Adipose tissue (tissue), 3 donors: Measurements from ENCODE around the gene ZFYVE9. TPM values are rescaled to one million over a fixed set of nuclear protein-coding genes. Genes with fewer than 3 reads are reported as not detected.

Source experiments
- H3K27ac ChIP-seq: one replicate; pipeline ENCODE4 v1.5.1; 2013; ENCODE audit warnings: low read depth, low read length
- WGBS, 3 donors: extraction: QIAGEN DNeasy Blood & Tissue Kit; methylation state at CpG; one replicate each; pipeline ENCODE4 v1.1.7; 2013; 5-methylcytosine and 5-hydroxymethylcytosine counted together
- polyA plus RNA-seq, 3 donors: library from polyadenylated mRNA; stranded (reverse); fragments of 200-250 nt; gene quantifications; one replicate each; pipeline ENCODE4 v1.2.3, GENCODE V29; 2013
- donor health status: healthy with polysubstance abuse.
- donor health status: Bipolar disorder and iron deficiency.
- donor health status: healthy.

Gene ZFYVE9
- polyA plus RNA-seq, 3 donors, result 7.4 to 13.4 (median 10.1) TPM

DNA sequence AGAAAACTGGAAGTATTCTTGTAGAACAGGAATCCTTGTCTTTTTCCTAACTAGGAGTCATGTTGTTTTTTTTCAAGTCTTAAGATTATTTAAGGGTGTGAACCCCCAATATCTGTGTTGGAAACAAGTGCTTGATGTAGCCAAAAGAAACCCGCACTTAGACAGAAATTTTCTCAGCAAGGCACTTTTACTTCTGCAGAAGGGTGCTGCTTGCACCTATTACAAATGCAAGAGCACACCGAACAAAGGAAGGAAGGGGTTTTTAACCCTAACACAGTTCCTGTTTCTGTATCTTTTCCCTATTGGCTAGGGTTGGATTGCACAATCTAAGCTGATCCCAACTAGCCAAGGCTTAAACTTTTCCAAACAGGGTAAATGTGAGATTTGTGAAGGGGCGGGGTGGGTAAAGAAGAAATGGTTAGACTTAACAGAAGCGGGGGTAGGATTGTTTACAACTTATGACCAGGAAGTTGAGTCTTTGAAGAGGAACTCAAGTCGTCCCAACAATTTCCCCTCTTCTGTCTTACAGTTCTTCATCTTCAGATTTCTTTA, 75.1 kb downstream of the ZFYVE9 start:
- 87 to 98% (median 90%) methylated on average over 5 of the region's 5 CpGs for WGBS, 3 donors
- H3K27ac ChIP-seq, result no peak overlapping the region

DNA sequence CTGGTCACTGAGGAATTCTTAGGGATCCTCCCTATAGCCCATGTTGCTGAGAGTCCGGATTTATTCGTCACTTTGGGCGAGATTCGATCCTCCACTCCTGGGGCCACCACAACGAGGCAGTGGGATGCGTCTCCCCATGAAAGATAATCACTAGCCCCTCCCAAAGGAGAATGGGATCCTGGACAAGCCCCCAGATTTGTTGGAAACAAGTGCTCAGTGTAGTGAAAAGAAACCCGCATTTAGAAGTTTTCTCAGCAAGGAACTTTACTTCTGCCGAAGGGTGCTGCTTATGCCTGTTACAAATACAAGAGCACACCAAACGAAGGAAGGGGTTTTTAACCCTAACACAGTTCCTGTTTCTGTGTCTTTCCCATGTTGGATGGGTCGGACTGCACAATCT, 83.3 kb downstream of the ZFYVE9 start:
- WGBS, 3 donors, result 93 to 96% (median 95%) methylated on average over 10 of the region's 10 CpGs
- no peak overlapping the region for H3K27ac ChIP-seq

DNA sequence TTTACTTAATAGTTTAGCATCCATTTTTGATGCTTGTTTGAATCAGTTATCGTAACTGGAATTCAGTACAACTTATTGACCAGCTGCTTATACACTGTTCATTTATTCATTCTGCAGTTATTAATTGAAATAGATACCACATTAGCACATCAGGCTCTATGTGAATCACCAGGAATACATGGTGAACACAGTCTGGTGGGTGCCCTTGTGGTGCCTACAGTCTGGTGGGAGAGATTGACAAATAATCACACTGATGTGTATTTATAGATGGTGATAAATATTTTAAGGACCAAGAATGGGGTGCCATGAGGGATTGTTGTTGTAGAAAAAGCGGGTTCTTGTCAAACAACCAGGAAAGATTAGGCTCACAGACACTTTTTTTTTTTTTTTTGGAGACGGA, 87.6 kb downstream of the ZFYVE9 start:
- 95 to 98% (median 96%) methylated on average over 2 to 3 of the region's 3 CpGs for WGBS, 3 donors
- no peak overlapping the region for H3K27ac ChIP-seq

DNA sequence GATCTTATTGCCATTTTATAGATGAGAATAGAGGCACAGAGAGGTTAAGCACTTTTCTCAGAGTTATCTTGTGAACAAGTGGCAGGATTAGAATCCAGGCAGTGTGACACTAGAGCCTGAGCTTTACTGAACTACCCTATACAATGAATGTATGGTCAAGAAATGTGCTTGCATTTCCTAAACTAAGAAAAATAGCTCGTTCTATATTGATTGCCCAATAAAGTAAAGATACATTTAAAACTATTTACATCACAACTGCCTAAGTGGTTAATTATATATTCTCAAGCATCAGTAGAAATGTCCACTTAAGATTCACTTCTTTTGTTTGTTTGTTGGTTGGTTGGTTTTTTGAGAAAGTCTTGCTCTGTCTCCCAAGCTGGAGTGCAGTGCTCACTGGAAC, 91.6 kb downstream of the ZFYVE9 start:
- 92 to 97% (median 94%) methylated on average over 1 of the region's 1 CpG for WGBS, 3 donors

DNA sequence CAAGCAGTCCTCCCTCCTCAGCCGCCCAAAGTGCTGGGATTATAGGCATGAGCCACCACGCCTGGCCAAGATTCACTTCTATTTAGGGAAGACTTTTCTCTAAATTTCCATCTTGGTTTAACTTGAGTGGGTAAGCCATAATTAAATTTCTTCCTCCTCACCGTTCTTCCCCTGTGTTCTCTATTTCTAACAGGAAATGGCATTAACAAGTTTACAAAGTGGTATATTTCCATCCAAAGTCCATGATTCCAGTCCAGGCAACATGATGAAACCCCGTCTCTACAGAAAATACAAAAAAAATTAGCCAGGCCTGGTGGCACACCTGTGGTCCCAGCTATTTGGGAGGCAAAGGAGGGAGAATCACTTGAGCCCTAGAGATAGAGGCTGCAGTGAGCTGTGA, 92.1 kb downstream of the ZFYVE9 start:
- WGBS, 3 donors, result 86 to 96% (median 90%) methylated on average over 4 of the region's 4 CpGs
- H3K27ac ChIP-seq, result no peak overlapping the region

More for the DNA sequence above, 91.6 kb downstream of the ZFYVE9 start:
- no peak overlapping the region for H3K27ac ChIP-seq

DNA sequence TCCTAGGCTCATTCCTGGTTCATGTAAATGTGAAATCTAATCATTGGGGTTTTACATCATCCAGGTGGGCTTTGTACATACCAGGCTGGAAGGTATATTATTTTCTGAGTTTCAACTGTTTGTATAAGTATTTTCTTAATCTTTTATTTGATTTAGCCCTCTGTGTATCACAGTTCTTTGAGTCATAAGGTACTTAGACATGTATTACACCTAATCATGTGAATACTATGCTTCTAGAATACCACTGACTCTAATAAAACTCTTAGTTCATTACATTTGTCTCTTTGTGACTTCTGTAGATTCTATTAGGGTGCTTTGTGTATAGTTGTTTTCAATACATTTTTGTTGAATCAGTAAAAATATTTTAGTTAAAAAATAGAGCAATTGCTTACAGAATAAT, 92.8 kb downstream of the ZFYVE9 start:
- H3K27ac ChIP-seq, result no peak overlapping the region

DNA sequence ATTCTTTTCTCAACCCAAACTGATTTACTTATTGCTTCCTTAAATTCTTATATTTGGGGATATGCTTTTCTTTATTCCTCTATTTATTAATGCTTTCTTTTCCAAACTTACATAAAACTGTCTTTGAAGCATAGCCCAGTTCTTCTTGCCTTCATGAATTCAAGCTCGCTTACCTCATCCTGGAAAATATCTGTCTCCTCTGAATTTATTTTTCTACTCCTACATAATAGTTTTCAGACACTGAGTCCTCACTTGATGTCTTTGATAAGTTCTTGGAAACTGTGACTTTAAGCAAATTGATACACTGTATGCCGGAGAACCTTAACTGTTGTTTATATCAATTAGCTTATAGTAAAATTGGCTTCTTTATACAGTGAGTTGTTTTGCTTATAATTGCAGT, 93.8 kb downstream of the ZFYVE9 start:
- WGBS, 3 donors, result 73 to 87% (median 83%) methylated on average over 2 of the region's 2 CpGs
- H3K27ac ChIP-seq, result no peak overlapping the region

DNA sequence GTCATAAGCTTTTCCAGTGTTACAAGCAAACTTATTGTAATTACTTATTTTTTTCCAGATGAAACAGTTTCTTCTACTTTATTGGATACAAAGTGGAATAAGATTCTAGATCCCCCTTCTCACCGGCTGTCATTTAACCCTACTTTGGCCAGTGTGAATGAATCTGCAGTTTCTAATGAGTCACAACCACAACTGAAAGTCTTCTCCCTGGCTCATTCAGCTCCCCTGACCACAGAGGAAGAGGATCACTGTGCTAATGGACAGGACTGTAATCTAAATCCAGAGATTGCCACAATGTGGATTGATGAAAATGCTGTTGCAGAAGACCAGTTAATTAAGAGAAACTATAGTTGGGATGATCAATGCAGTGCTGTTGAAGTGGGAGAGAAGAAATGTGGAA, 95.5 kb downstream of the ZFYVE9 start:
- no peak overlapping the region for H3K27ac ChIP-seq
- 55 to 85% (median 61%) methylated on average over 1 of the region's 1 CpG for WGBS, 3 donors

DNA sequence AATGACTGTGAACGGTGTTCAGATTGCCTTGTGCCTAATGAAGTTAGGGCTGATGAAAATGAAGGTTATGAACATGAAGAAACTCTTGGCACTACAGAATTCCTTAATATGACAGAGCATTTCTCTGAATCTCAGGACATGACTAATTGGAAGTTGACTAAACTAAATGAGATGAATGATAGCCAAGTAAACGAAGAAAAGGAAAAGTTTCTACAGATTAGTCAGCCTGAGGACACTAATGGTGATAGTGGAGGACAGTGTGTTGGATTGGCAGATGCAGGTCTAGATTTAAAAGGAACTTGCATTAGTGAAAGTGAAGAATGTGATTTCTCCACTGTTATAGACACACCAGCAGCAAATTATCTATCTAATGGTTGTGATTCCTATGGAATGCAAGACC, 96.6 kb downstream of the ZFYVE9 start:
- no peak overlapping the region for H3K27ac ChIP-seq
- 77 to 80% (median 78%) methylated on average over 2 of the region's 2 CpGs for WGBS, 3 donors

DNA sequence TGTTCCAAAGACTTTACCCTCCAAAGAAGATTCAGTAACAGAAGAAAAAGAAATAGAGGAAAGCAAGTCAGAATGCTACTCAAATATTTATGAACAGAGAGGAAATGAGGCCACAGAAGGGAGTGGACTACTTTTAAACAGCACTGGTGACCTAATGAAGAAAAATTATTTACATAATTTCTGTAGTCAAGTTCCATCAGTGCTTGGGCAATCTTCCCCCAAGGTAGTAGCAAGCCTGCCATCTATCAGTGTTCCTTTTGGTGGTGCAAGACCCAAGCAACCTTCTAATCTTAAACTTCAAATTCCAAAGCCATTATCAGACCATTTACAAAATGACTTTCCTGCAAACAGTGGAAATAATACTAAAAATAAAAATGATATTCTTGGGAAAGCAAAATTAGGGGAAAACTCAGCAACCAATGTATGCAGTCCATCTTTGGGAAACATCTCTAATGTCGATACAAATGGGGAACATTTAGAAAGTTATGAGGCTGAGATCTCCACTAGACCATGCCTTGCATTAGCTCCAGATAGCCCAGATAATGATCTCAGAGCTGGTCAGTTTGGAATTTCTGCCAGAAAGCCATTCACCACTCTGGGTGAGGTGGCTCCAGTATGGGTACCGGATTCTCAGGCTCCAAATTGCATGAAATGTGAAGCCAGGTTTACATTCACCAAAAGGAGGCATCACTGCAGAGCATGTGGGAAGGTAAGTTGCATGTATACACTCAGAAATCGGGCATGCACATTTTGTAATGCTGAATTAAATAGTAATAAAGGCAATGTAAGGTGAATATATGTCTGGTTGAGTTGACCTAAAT, 97.2 kb downstream of the ZFYVE9 start:
- H3K27ac ChIP-seq, result no peak overlapping the region
- 85 to 99% (median 92%) methylated on average over 3 of the region's 3 CpGs for WGBS, 3 donors

DNA sequence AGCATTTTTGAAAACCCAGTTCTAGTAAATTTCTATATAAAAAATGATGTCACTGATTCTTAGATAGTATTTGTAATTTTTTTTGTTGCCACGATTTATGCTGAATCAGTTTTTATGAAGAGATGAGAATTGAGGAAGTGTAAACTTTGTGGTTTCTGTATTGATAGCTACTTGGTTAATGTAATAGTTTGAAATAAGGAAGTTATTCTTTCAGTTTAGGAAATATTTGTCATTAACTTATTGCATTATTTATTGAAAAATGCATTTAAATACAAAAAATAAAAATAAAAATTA, 97.8 kb downstream of the ZFYVE9 start:
- no peak overlapping the region for H3K27ac ChIP-seq
- WGBS, 3 donors, result 38 to 61% (median 43%) methylated on average over 1 of the region's 1 CpG

DNA sequence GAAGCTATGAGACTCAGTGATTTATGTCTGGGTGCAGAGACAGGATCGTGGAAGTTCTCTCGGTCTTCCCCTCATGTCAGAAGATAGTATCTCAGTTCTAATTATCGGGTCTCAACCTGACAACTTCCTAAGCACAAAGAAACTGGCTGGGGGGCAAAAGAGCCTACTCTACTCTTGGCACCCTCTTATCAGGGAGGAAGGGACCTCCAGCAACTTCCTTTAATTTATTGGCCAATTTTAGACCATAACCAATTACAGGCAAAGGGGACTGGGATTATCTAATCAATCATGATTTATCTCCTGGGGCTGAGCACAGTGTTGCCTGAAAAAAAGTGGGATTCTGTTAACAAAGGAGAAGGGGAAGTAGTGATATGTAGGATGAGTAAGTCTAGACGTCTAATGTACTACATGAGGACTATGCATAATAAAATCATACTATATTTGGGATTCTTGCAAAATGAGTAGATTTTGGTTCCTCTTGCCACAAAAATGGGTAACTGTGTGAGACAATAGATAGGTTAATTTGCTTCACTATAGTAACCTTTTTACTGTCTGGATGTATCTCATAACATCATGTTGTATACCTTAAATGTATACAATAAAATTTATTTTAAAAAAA, 98.8 kb downstream of the ZFYVE9 start:
- WGBS, 3 donors, result 35 to 73% (median 44%) methylated on average over 4 of the region's 4 CpGs
- H3K27ac ChIP-seq, result no peak overlapping the region

DNA sequence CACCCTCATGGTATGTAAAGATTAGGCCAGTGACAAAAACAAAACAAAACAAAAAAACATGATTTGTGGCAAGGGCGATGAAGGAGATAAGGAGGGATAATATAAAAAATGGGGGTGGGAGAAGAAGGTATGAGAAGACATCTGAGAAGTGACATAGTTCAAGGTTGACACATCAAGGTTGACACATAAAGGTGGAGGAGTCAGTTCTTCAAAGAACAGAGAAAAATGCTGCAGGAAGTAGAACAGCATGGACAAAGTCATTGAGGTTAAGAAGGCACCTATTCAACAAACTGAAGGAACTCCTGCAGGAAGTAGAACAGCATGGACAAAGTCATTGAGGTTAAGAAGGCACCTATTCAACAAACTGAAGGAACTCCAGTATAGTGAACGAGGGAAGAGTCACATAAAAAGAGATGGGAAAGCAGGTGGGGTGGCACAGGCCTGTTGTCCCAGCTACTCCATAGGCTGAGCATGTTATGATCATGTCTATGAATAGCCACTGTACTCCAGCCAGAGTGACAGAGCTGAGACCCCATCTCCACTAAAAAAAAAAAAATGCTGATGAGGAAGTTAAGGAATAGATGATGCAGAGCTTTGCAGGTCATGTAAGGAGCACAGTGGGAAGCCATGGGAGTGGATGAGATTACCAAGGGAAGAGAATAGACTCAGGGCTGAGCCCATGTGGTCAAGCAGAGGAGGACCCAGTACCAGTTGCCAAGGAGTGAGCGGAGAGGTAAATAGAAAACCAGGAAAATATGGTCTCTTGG, 101.5 kb downstream of the ZFYVE9 start:
- 93 to 98% (median 96%) methylated on average over 3 of the region's 3 CpGs for WGBS, 3 donors
- H3K27ac ChIP-seq, result no peak overlapping the region

DNA sequence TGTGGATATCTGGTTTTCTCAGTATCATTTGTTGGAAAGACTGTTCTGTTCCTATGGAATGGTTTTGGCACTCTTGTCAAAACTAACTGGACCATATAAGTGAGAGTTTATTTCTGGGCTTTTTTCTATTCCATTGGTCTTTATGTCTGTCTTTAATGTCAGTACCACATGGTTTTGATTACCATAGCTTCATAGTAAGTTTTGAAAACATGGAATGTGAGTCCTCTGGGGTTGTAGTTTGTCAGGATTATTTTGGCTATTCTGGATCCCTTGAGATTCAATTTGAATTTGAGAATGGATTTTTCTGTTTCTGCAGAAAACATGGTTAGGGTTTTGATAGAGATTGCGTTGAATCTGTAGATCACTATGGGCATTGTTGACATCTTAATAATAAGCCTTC, 107.9 kb downstream of the ZFYVE9 start:
- WGBS, 3 donors, result 100% methylated on average over 1 of the region's 1 CpG
- H3K27ac ChIP-seq, result no peak overlapping the region

DNA sequence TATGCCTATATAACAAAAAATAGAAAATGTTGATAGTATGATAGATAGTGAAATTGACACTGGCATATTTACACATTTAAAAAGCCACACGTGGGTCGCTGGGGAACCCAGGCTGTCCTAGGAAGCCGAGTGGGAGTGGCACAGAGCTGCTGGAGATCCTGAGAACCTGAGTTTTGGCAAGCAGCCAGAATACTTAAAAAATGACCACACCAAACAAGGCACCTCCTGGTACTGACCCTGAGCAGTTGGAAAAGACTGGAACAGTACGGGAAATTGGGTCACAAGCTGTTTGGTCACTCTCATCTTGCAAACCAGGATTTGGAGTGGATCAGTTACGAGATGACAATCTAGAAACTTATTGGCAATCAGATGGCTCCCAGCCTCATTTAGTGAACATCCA, 111.5 kb downstream of the ZFYVE9 start:
- 58 to 84% (median 80%) methylated on average over 5 of the region's 5 CpGs for WGBS, 3 donors
- no peak overlapping the region for H3K27ac ChIP-seq

DNA sequence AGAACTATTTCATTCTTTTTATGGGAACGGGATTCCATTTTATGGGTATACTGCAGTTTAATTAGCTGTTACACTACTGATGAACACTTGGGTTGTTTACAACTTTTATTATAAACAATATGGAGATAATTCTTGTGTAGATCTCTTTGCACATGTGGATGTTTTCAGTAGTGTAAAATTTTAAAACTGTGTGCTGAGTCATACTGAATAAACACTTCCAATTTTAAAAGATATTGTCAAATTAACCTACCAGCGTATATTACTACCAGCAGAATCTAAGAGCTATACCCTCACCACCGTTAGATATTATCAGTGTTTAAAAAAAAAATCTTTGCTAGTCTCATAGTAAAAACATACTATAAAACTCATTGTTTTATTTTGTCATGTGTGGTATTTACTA, 118.0 kb downstream of the ZFYVE9 start:
- H3K27ac ChIP-seq, result no peak overlapping the region
- 95 to 97% (median 97%) methylated on average over 3 of the region's 3 CpGs for WGBS, 3 donors

DNA sequence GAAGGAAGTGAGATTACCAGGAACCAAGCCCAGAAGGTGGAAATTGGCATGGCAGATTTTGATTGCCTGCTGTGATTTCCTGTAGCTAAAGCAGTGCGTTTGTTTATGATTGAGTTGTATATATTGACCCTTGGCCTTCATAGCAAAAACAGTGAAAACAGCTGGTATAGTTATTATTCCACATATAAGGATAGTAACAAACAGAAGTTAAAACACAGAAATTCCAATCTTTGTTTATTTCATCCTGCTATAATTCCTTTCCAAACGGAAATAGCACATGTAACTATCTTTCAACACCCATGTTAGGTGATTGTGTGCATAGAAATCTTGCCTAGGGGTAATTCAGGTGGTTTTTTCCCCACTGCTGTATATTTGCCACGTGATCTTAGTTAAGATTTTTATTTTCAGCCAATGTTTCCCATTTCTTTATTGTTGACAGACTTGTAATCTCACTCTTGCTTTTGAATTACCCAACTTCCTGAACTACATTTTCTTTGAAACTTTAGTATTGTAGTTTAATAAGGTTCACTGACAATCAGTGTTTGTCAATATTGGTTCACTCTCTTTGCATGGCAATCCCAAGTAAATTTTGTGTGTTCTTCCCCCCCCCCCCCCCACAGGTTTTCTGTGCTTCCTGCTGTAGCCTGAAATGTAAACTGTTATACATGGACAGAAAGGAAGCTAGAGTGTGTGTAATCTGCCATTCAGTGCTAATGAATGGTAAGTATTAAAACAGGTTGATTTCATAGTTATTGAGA, 121.4 kb downstream of the ZFYVE9 start:
- 34 to 59% (median 55%) methylated on average over 3 of the region's 3 CpGs for WGBS, 3 donors
- no peak overlapping the region for H3K27ac ChIP-seq

DNA sequence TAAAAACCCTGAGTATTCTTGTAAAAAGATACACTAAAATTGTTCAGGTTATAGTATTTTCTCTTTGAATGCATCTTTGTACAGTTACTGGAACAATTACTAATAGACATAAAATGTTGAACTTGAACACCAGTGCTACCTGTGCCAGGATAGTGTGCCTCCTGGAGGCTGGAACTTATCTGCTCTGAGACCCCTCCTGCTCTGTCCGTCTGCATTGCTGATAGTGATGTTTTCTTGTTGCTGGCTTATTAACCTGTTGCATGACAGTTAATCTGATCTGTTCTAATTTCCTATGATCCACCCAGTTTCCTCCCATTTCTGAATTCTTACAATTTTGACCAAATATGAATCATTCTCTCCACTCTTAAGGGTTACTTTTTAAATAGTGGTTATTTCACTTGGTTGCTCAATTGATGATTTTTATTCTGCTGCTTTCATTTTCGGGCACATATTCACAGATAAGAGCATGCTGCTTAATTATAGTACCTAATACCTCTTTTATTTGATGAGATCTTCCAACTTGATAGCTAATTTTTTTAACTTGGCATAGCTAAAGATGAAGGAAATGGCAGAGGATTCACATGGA, 122.7 kb downstream of the ZFYVE9 start:
- no peak overlapping the region for H3K27ac ChIP-seq
- 53 to 56% (median 54%) methylated on average over 2 of the region's 2 CpGs for WGBS, 3 donors
